Measurements from ENCODE around the gene MMP17. TPM values are rescaled to one million over a fixed set of nuclear protein-coding genes. Genes with fewer than 3 reads are reported as not detected.

The MMP17 gene
- total RNA-seq, 1 donor from 2014 or later, result 16.8 TPM

DNA sequence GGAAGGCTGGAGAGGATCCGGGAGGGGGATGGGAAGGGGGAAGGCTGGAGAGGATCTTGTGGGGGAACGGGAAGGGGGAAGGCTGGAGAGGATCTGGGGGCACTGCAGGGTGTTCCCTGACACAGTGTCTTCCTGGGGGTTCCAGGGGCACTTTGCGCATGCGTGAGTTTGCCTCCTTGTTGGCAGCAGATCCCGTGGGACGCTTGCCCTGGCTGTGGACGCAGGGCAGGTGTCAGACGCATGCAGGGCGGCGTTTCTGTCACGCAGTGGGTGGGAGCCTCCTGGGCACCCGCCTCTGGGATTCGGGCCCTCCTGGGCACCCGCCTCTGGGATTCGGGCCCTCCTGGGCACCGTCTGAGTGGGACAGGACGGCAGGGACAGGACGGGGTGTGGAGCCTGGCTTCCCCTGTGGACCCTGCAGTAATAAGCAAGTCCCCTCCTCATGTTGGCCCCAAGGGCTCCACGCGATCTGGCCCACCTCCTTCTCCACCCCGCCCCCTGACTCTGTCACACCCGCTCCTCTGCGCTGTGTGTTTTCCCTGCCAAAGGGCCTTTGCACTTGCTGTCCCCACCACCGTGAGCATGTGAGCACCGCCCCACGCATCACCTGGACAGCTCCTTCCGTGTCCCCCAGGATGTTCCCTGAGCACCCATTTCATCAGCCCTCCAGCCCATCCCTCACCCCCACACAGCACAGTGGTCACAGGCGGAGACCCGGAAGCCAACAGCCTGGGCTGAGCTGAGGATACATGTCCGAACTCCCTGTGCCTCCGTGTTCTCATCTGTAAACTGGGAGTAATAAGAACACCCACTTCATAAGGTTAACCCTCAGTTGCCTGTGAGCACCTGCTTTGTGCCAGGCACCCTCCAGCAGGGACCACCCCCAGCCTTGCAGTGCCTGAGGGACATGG is 4.4 kb downstream of the MMP17 start:
- Histone ChIP-seq H3K27ac (no peak overlapping the region), H3K27me3 (peaks cover 33% of the 10 kb centered on the region), H3K36me3 (no peaks in the 10 kb centered on the region), H3K9me3 (no peaks in the 10 kb centered on the region), H3K4me3 (no peak overlapping the region), H3K4me1 (peaks cover 19 to 23% of the 10 kb centered on the region in 2 donors)
- TF ChIP-seq, protein P1, sequence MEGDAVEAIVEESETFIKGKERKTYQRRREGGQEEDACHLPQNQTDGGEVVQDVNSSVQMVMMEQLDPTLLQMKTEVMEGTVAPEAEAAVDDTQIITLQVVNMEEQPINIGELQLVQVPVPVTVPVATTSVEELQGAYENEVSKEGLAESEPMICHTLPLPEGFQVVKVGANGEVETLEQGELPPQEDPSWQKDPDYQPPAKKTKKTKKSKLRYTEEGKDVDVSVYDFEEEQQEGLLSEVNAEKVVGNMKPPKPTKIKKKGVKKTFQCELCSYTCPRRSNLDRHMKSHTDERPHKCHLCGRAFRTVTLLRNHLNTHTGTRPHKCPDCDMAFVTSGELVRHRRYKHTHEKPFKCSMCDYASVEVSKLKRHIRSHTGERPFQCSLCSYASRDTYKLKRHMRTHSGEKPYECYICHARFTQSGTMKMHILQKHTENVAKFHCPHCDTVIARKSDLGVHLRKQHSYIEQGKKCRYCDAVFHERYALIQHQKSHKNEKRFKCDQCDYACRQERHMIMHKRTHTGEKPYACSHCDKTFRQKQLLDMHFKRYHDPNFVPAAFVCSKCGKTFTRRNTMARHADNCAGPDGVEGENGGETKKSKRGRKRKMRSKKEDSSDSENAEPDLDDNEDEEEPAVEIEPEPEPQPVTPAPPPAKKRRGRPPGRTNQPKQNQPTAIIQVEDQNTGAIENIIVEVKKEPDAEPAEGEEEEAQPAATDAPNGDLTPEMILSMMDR (IDR thresholded peaks at IDR 0.05), result no peak
- intact Hi-C loops (cut with DNase I), result no loop called here
- DNase-seq (ENCODE audit: low spot score in 2 of 2), result no peak

DNA sequence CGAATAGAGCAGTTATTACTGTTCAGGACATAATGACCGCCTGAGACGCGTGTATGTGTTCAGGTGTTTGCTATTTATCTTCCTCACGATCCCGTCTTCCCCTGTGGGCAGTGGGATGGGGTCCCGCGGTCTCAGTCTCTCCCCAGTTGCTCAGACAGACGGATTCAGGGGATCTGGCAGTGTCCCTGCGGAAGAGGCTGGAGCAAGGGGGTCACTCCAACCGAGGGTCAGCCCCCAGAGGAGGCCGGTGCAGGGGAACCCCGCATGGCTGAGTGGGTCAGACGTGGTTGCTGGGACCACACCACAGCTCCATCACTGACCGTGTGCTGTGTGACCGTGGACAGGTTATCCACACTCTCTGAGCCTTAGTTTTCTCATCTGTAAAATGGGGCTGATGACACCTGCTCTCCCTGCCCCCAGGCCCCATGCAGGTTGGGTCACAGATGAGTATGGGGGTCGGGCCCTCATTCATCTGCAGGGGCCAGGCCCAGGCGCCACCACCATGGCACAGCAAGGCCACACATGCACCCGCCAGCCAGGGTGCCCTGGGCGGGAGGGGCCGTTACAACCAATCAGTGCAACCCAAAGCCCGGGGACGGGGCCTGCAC is 5.2 kb downstream of the MMP17 start:
- Histone ChIP-seq H3K36me3 (no peaks in the 10 kb centered on the region), H3K4me1 (peaks cover 19 to 20% of the 10 kb centered on the region in 2 donors), H3K4me3 (no peak overlapping the region), H3K27ac (no peak overlapping the region), H3K9me3 (no peaks in the 10 kb centered on the region), H3K27me3 (peaks cover 29% of the 10 kb centered on the region)
- DNase-seq (ENCODE audit: low spot score in 2 of 2), result no peak
- intact Hi-C loops (cut with DNase I), result no loop called here
- TF ChIP-seq, protein P1 (IDR thresholded peaks at IDR 0.05), result no peak

DNA sequence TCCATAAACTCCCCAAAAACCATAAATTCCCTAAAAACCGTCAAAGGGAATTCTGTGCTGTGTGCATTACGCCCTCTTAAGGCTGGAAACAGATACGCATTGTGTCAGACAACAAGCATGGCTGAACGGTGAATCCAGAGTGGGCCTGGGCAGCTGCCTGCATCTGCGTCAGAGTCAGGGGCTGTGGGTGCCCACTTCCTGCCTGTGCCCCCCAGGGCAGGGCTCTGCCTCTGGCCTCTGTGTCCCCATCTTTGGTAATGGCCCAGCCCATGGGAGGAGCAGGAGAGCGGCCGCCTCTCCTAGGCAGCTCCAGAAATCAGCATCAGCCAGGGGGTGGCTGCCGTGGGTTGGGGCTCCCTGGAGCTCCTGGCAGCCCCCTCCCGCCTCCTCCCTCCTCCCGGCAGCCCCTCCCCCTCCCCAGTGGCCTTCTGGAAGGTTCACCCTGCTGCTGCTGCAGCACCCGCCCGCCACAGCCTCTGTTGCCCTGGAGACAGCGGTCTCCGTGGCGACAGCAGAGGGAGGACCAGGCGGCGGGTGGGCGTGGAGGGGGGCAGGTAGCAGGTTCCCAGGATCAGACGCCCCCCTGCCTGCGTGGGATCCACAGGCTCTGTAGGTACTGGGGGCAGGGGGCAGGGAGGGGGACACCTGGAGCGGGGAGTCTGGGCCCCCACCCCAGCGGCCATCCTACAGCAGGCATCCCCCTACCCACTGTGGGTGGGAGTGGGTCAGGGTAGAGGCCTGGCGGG is 5.9 kb downstream of the MMP17 start:
- H3K4me1 ChIP-seq, result peaks cover 16 to 18% of the 10 kb centered on the region in 2 donors

GRCh38 chr12:131834798-131835615 is 6.8 kb downstream of the MMP17 start:
- Histone ChIP-seq H3K4me1 (peaks cover 8% of the 10 kb centered on the region in 2 donors), H3K27me3 (peaks cover 21% of the 10 kb centered on the region), H3K36me3 (no peaks in the 10 kb centered on the region), H3K4me3 (no peak overlapping the region), H3K27ac (no peak overlapping the region), H3K9me3 (no peaks in the 10 kb centered on the region)
- no peak for DNase-seq (ENCODE audit: low spot score in 2 of 2)
- intact Hi-C loops (cut with DNase I), result no loop called here
- TF ChIP-seq, protein P1 (IDR thresholded peaks at IDR 0.05), result no peak

More for the DNA sequence above, 5.9 kb downstream of the MMP17 start:
- peaks cover 26% of the 10 kb centered on the region for H3K27me3 ChIP-seq
- no peaks in the 10 kb centered on the region for H3K36me3 ChIP-seq
- H3K4me3 ChIP-seq, result no peak overlapping the region
- DNase-seq (ENCODE audit: low spot score in 2 of 2), result no peak
- intact Hi-C loops (cut with DNase I), result no loop called here
- no peak overlapping the region for H3K27ac ChIP-seq
- H3K9me3 ChIP-seq, result no peaks in the 10 kb centered on the region
- TF ChIP-seq, protein P1 (IDR thresholded peaks at IDR 0.05), result no peak

GRCh38 chr12:131835616-131836171 is 7.5 kb downstream of the MMP17 start:
- intact Hi-C loops (cut with DNase I), result no loop called here
- no peak overlapping the region for H3K4me3 ChIP-seq
- peaks cover 2 to 4% of the 10 kb centered on the region in 2 donors for H3K4me1 ChIP-seq
- no peak for DNase-seq (ENCODE audit: low spot score in 2 of 2)
- H3K27ac ChIP-seq, result no peak overlapping the region
- TF ChIP-seq, protein P1 (IDR thresholded peaks at IDR 0.05), result no peak
- no peaks in the 10 kb centered on the region for H3K36me3 ChIP-seq
- peaks cover 15% of the 10 kb centered on the region for H3K27me3 ChIP-seq
- no peaks in the 10 kb centered on the region for H3K9me3 ChIP-seq
